GM12801 (cell line): Measurements from ENCODE around the gene KCNQ1.

Experiments used
- TF ChIP-seq, protein P1 (sequence below): IDR thresholded peaks from one replicate; pipeline ENCODE4 v1.5.1; 2011; ENCODE audit warnings: control low read depth; ENCODE audit not compliant: insufficient read length; ENCODE audit errors: extremely low read depth

The KCNQ1 gene

DNA sequence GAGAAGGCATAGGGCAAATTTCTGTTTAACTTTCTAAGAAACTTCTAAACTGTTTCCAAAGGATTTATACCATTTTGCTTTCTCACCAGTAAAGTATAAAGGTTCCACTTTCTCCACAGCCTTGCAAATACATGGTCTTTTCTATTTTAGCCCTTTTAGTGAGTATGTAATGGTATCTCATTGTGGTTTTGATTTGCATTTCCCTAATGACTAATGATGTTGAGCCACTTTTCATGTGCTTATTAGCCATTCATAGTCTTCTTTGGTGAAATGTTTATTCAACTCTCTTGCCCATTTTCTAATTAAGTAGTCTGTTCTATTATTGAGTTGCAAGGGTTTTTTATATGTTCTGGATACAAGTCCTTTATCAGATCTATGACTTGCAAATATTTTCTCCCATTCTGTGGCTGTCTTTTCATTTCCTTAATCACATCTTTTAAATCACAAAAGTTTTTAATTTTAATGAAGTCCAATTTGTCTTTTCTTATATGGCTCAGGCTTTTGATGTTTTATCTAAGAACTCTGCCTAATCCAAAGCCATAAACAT, 338.8 kb downstream of the KCNQ1 start:
- TF ChIP-seq, protein P1, sequence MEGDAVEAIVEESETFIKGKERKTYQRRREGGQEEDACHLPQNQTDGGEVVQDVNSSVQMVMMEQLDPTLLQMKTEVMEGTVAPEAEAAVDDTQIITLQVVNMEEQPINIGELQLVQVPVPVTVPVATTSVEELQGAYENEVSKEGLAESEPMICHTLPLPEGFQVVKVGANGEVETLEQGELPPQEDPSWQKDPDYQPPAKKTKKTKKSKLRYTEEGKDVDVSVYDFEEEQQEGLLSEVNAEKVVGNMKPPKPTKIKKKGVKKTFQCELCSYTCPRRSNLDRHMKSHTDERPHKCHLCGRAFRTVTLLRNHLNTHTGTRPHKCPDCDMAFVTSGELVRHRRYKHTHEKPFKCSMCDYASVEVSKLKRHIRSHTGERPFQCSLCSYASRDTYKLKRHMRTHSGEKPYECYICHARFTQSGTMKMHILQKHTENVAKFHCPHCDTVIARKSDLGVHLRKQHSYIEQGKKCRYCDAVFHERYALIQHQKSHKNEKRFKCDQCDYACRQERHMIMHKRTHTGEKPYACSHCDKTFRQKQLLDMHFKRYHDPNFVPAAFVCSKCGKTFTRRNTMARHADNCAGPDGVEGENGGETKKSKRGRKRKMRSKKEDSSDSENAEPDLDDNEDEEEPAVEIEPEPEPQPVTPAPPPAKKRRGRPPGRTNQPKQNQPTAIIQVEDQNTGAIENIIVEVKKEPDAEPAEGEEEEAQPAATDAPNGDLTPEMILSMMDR = no peak

DNA sequence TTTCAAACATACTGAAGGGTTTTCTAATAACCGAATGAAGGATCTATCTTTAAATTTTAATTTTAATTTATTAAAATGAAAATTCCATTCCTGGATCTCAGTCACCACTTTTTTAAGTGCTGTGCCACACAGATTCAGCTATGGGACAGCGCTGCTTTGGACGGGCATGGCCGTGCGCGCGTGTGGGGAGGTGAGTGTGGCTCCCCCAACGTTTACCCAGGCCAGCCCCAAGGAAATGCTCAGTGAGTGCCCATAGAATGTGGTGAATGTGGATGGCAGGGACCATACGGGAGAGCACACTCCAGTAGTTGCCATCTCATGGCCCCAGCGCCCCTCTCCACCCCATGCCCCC, 343.0 kb downstream of the KCNQ1 start:
- TF ChIP-seq, protein P1 = no peak

DNA sequence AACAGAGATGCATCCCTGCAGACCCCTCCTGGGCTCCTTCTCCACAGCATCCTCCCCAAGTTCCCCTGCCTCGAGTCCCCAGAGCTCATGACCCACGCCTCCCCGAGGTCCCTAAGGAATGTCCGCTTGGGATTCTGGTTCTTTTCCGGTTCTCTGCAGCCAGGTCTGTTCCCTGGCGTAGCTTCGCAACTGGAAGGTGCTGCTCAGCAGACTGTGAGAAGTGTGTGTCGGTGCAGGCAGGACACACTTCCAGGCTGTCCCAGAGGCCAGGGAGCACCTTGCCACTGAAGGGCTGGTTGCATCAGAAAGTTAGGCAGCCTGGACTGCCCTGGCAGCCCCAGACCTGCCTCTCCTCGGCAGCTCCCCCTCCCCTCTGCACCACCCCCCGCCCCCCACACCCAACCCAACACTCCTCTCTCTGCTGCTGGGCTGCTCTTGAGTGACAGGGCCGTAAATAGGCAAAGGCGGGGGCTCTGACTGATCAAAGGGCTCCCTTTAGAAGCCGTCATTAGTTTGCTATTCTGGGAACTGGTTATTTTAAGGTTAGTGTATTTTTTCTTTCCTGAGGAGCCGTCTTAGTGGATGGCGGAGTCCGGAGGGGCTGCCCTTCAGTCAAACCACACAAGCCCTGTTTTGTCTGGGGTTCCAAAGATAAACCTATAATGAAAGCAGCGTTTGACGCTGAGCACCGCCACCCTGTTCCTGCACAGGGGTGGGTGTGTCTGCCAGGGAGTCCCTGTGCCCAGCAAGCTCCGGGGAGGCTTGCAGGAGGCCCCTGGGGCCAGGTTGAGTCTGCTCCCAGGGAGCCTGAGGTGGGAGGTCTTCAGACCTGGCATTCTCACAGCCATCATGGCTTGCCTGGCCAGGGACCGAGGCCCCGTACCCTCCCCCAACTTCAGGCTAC, 343.6 kb downstream of the KCNQ1 start:
- TF ChIP-seq, protein P1 = no peak

DNA sequence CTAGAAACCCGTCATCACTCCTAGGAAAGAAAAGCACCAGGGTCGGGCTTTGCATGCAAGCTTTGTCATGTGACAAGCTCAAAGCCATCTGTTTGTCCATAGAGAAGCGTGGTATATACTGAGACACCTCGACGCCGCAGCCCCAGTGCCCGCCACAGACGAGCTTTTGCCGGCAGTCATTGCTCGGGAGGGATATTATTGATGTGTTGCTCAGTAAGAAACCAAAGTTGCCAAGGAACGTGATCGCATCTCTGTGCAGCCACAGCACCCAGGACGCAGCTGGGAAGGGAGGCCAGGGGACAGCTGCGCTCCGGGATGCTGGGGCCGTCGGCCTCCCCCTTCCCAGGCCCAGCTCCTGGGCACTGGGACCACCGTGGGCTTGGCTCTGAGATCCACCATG, 344.5 kb downstream of the KCNQ1 start:
- TF ChIP-seq, protein P1 = no peak

DNA sequence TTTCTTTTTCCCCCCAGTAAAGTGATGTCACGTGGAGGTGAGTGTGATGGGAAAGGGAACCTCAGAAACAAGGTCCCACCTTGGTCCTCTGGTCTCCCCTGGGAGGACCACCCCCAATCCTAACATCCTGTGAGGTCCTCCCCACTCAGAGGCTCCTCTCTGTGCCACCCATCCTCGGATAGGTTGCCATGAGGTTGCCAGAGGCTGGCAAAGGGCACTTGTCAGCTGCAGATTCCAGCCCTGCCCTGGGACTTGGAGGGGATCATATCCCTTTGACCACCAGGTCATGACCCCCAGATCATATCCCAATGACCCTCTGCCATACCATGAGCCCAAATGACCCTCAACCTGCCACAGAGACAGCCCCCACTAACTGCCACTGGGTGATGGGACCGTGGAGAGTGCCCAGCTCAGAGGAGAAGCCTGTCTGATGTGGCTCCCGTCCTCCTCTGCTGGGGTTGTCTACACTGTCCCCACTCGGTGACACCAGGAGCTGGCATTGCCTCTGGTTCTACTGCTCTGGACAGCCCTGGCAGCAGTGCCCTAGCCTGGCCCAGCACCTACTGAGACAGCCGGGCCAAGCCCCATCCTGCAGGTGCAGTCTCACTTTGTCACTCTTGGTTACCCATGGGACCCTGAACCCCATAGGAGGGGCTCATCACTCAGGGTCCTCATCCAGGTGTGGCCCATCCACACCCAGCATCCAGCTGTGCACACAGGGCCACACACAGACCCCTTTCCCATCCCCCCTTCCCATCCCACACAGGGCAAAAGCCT, 345.2 kb downstream of the KCNQ1 start:
- TF ChIP-seq, protein P1 = no peak

DNA sequence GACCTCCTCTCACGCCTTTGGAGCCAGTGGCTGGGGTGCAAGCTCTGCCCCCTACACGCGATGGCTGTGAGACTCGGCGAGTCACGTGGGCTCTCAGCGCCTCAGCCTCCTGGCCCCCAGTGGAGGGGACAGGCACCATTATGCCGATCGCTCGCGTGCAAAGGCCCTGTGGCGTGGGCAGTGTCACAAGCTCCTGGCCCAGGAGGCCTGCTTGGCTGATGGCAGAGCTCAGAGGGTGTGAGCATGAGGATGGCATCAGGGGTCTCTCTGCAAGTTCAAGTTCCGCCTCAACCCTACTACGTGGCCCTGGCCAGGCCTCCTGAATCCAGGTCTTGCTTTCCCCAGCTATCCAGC, 345.7 kb downstream of the KCNQ1 start:
- TF ChIP-seq, protein P1 = no peak

DNA sequence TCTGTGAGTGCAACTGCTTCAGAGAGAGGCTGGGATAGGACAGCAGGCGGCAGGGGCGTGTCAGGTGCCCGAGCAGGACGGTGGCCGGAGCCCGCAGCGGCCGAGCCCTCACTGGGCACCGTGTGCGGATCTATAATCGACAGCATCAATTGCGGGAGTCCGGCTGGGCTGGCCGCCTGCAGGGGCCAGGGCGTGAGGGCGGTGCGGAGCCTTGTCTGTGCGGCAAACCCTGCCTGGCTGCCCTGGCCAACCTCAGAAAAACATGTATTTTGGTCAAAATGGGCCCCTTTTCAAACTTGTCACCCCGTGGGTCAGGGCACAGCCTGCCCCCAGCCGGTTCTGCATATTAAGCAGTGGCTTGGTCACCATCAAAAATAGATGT, 346.3 kb downstream of the KCNQ1 start:
- TF ChIP-seq, protein P1 = no peak
